Endothelial cell of umbilical vein (primary cell): ENCODE measurements around the gene PCDH9.

ENCODE experiments used
- EZH2 ChIP-seq: IDR thresholded peaks from 2 replicates; pipeline ENCODE4 v1.6.1; 2012; ENCODE audit warnings: borderline replicate concordance, low read depth, mild to moderate bottlenecking, moderate library complexity, low read length, inconsistent platforms; ENCODE audit not compliant: severe bottlenecking
- FOS ChIP-seq: IDR thresholded peaks from 2 replicates; pipeline ENCODE4 v1.6.1; 2011; ENCODE audit warnings: mild to moderate bottlenecking, low read length, moderate library complexity, borderline replicate concordance; ENCODE audit not compliant: insufficient read depth
- JUN ChIP-seq: IDR thresholded peaks from 2 replicates; pipeline ENCODE4 v1.6.1; 2011; ENCODE audit warnings: borderline replicate concordance, low read depth; ENCODE audit not compliant: insufficient read length, insufficient read depth
- POLR2A ChIP-seq: IDR thresholded peaks from 2 replicates; pipeline ENCODE4 v1.6.1; 2012; ENCODE audit warnings: low read depth, mild to moderate bottlenecking, control low read depth, low read length
- POLR2AphosphoS5 ChIP-seq: IDR thresholded peaks from 2 replicates; pipeline ENCODE4 v1.6.1; 2012; ENCODE audit warnings: low read depth, mild to moderate bottlenecking, control low read depth, low read length, moderate library complexity; ENCODE audit not compliant: insufficient read depth
- TF ChIP-seq, protein P1 (sequence below), 2 donors: IDR thresholded peaks; 1 replicate in 1 of 2; 2 replicates in 1 of 2; pipeline ENCODE4 v1.5.1; 2011; ENCODE audit warnings: low read length in 2 of 2, mild to moderate bottlenecking in 2 of 2, moderate library complexity in 2 of 2, control low read depth in 1 of 2, inconsistent platforms in 1 of 2, low read depth in 1 of 2; ENCODE audit not compliant: insufficient read depth in 1 of 2; ENCODE audit errors: extremely low read depth in 1 of 2
- TF ChIP-seq, protein P2 (sequence below): IDR thresholded peaks from 2 replicates; pipeline ENCODE4 v1.6.1; 2011; ENCODE audit not compliant: insufficient read depth, insufficient read length

GRCh38 chr13:66943530-66943929, 286.6 kb downstream of the PCDH9 start:
- TF ChIP-seq, protein P1, sequence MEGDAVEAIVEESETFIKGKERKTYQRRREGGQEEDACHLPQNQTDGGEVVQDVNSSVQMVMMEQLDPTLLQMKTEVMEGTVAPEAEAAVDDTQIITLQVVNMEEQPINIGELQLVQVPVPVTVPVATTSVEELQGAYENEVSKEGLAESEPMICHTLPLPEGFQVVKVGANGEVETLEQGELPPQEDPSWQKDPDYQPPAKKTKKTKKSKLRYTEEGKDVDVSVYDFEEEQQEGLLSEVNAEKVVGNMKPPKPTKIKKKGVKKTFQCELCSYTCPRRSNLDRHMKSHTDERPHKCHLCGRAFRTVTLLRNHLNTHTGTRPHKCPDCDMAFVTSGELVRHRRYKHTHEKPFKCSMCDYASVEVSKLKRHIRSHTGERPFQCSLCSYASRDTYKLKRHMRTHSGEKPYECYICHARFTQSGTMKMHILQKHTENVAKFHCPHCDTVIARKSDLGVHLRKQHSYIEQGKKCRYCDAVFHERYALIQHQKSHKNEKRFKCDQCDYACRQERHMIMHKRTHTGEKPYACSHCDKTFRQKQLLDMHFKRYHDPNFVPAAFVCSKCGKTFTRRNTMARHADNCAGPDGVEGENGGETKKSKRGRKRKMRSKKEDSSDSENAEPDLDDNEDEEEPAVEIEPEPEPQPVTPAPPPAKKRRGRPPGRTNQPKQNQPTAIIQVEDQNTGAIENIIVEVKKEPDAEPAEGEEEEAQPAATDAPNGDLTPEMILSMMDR (IDR thresholded peaks at IDR 0.05; ENCODE audit: extremely low read depth in 1 of 2, insufficient read depth in 1 of 2, low read depth in 1 of 2, low read length in 2 of 2) = no peak
- TF ChIP-seq POLR2AphosphoS5 (no peak), POLR2A (no peak), FOS (no peak), EZH2 (no peak), JUN (no peak)
- TF ChIP-seq, protein P2, sequence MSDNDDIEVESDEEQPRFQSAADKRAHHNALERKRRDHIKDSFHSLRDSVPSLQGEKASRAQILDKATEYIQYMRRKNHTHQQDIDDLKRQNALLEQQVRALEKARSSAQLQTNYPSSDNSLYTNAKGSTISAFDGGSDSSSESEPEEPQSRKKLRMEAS = no peak
